Measurements from ENCODE around the gene LRRK2. TPM values are rescaled to one million over a fixed set of nuclear protein-coding genes. Genes with fewer than 3 reads are reported as not detected.
"Not testable (repeated sequence)": the region's sequence is repeated elsewhere in the genome, so short reads cannot be mapped to it uniquely, and the experiment has no call there.

Gene LRRK2
- total RNA-seq, 2 experiments from 2014 or later, result 0.13 to 0.25 TPM

- CTCF ChIA-PET, result no interaction called here
- POLR2A ChIA-PET, result no interaction called here
These were observed 16.0 kb downstream of the LRRK2 start for GRCh38 chr12:40240779-40241178.

- ChIA-PET CTCF (no interaction called here), POLR2A (no interaction called here)
These were observed 16.9 kb downstream of the LRRK2 start for GRCh38 chr12:40241741-40242140.

- POLR2A ChIA-PET, CTCF ChIA-PET: not testable (repeated sequence)
These were observed 19.8 kb downstream of the LRRK2 start for GRCh38 chr12:40244526-40245156.

DNA sequence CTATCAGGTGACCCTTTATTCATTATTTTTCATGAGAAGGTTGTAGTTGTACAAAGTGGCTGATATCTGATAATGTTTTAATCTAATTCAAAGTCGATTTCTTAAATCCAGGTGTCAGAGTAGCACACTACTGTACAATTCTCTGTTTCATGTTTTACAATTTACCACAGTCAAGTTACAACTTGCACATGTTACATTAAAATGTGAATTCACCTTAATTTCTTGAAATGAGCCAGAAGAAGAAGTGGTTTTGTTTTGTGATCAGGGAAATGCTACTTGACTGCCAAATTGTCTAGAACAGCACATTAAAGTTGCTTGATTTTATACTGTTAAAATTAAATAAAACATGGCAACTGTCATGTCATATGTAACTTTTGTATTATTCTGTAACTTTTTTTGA lies 23.2 kb downstream of the LRRK2 start:
- ChIA-PET CTCF (no interaction called here), POLR2A (interaction anchor here (0.8 kb wide), 1 partner anchor 23 kb away, joined by 3 read pairs; the partner anchor contains the start of gene LRRK2)

GRCh38 chr12:40248585-40249297 lies 23.9 kb downstream of the LRRK2 start:
- ChIA-PET CTCF (no interaction called here), POLR2A (interaction anchor here (0.8 kb wide), 1 partner anchor 24 kb away, joined by 3 read pairs; the partner anchor contains the start of gene LRRK2)

- CTCF ChIA-PET, POLR2A ChIA-PET: not testable (repeated sequence)
These were observed 25.9 kb downstream of the LRRK2 start for GRCh38 chr12:40250652-40251051.

GRCh38 chr12:40253936-40254335 lies 29.1 kb downstream of the LRRK2 start:
- CTCF ChIA-PET, result no interaction called here

DNA sequence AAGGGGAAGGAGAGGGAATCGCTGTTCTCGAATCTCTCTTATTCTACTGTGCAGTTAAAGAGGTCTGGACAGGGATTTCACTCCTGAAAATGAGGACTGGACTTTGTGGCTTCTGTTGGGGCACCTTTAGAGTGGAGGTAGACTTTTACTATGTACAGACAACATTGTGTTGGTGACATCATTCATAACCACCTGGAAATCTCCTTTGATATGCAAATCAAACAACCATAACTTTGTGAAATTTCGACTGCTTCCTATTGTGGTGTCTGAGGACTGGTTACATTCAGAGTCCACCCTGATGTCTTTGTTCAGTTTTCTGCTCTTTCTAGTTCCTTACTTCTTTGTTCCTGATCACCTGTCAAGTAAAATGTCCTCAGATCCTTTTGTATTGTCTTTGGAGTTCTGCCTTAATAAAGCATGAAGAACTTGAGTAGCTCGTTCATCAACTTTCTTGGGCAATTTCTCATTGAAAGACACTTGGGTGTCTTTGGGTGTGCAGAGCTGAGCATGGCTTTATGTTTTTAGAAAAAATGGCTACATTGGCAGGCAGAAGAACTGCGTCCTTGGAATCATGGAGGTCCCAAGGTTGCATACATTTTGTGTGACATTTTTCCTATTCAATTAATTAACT lies 29.8 kb downstream of the LRRK2 start:
- ChIA-PET CTCF (no interaction called here), POLR2A (no interaction called here)

More at GRCh38 chr12:40253936-40254335, 29.1 kb downstream of the LRRK2 start:
- POLR2A ChIA-PET, result no interaction called here

DNA sequence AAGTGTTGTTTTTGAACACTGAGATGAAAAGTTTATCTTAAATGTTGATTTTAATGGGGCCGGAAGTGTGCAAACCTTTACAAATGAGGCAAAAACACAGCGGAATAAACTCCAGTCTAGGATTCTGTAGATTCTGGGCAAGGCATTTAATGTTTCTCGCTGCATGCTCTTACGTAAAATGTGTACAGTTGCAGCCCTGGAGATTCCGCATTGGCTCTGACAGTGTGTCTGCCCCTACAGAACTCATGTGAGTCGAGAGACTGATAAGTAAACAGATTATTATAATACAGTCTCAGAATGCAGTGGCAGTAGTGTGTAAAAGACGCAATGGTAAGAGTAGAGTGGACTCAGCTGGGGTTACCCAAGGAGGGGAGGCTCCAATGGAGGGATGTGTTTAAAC lies 33.6 kb downstream of the LRRK2 start:
- ChIA-PET POLR2A (no interaction called here), CTCF (no interaction called here)

DNA sequence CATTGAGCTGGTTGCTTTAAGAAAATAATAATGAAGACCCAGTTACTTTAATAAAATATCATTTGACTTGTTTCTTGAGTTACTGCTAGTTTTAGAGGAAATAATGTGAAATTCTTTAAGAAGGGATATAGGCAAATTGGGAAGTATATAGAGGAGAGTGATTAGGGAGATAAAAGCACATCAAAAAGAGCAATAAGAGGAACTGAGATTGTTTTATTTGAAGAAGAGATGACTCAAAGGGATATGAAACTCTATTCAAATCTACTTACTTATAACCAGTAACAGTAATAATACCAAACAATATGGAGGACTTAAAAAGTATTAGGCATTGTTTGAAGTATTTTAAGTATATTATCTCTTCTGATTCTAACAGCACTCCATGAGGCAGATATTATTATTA lies 37.1 kb downstream of the LRRK2 start:
- ChIA-PET CTCF (no interaction called here), POLR2A (no interaction called here)

- POLR2A ChIA-PET, result no interaction called here
- CTCF ChIA-PET, result no interaction called here
These were observed 37.9 kb downstream of the LRRK2 start for GRCh38 chr12:40262657-40263056.

GRCh38 chr12:40263616-40264409 lies 39.0 kb downstream of the LRRK2 start:
- ChIA-PET POLR2A (no interaction called here), CTCF (no interaction called here)

DNA sequence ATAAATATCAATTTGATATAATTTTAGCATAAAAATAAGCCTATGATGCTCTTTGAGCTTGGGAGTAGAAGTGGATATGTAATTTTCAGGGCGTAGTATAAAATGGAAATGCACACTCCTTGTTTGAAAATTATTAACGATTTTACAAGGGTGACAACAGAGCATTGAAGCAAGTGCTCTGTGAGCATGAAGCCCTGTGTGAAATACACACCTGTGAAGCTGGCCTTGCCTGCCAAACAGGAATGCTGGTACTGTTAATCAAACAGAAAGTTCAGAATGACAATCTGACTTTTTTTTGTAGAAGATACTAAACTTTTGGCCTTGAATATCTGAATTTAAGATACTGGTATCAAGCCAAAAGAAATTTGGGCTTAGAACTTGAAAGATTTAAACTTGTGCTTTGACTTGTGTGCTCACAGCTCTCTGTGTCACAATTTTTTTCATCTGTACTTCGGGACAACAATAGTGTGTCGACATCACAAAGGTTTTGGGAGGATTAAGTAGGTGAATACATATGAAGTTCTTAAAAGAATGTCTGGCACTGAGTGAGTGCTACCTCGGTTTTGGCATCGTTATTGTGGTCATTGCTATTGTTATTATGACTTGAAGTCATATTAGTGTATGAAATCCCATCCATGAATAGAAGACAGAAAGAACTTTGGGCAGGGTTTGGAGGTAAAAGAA lies 47.3 kb downstream of the LRRK2 start:
- POLR2A ChIA-PET, result no interaction called here
- CTCF ChIA-PET, result no interaction called here

GRCh38 chr12:40281791-40282364 lies 57.1 kb downstream of the LRRK2 start:
- ChIA-PET CTCF (no interaction called here), POLR2A (no interaction called here)

DNA sequence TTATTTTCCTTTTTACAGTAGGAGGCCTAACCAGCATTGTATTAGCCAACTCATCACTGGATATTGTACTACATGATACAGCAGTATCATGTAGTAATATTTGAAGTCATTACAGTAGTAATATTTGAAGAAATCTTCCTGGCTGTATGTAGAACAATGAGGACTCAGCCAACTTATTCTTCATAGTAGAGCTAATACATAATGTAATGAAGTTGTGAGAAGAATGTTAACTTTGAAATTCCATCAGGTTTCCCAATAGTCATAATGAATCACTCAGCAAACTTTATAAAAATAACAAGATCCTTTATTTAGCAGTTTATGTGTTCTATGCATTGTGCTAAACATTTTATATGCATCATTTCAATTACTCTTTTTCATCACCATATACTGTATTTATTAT lies 61.8 kb downstream of the LRRK2 start:
- CTCF ChIA-PET, result no interaction called here

DNA sequence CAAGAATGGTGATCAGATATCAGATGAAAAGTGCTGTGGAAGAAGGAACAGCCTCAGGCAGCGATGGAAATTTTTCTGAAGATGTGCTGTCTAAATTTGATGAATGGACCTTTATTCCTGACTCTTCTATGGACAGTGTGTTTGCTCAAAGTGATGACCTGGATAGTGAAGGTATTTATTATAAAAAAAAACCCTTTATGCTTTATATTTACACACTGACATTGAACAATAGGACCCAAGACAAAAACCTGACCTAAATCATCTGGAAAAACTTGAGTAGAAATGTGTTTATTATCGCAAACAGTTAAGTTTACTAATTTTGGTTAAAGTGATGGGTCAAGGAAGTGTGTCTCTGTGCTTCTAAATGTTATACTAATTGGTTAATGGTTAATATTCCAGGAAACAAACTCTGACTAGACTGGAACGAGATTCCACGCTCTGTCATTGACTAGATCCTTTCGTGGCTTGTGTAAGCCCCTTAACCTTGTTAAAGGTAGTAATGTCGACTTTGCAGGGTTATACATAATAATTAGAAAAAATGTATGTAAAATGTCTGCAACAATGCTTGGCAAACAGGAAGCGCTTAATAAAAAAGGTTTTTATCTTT lies 62.7 kb downstream of the LRRK2 start:
- POLR2A ChIA-PET, result no interaction called here

More for the DNA sequence above, 61.8 kb downstream of the LRRK2 start:
- POLR2A ChIA-PET, result no interaction called here

GRCh38 chr12:40292788-40293429 lies 68.1 kb downstream of the LRRK2 start:
- ChIA-PET POLR2A (no interaction called here), CTCF (no interaction called here)

More for the DNA sequence above, 62.7 kb downstream of the LRRK2 start:
- CTCF ChIA-PET, result no interaction called here

DNA sequence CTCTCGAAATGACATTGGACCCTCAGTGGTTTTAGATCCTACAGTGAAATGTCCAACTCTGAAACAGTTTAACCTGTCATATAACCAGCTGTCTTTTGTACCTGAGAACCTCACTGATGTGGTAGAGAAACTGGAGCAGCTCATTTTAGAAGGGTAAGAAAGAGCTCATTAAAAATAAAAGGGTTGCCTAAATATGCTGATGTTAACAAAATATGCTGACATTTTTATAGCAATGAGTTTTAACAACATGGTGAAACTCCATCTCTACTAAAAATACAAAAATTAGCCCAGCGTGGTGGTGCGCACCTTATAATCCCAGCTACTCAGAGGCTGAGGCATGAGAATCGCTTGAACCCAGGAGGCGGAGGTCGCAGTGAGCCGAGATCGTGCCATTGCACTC lies 73.5 kb downstream of the LRRK2 start:
- POLR2A ChIA-PET, result no interaction called here
- CTCF ChIA-PET, result no interaction called here

DNA sequence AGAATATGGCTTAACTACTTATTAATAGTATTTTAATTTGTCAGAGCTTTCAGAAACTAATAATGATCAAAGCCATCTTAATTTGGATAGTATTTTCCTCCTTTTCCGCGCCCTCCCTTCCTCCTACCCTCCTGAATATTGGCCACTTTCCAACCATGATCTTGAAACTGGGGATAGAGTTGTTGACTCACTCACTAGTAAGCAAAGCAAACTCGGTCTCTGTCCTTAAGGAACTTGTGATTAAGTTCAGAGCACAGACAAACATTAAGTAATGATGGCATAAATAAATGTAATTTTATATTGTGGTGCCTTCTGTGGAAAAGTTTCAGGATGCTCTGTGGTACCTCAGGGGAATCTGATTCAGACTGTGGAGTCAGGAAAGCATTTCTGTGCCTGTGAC lies 75.7 kb downstream of the LRRK2 start:
- CTCF ChIA-PET, result no interaction called here

More for the DNA sequence above, 75.7 kb downstream of the LRRK2 start:
- POLR2A ChIA-PET, result interaction anchor here (0.7 kb wide), 1 partner anchor 41 kb away, joined by 3 read pairs; no protein-coding TSS in a partner anchor

All from activated CD8-positive, alpha-beta memory T cell treated with anti-CD3 and anti-CD28 coated beads for 36 hours (primary cell).